Fibroblast of skin of abdomen (primary cell): Measurements from ENCODE around the gene SAMD4A.

ENCODE experiments used
- DNase-seq: peaks from one replicate; pipeline ENCODE4 v3.0.0-alpha.2; 2013

The SAMD4A gene

DNA sequence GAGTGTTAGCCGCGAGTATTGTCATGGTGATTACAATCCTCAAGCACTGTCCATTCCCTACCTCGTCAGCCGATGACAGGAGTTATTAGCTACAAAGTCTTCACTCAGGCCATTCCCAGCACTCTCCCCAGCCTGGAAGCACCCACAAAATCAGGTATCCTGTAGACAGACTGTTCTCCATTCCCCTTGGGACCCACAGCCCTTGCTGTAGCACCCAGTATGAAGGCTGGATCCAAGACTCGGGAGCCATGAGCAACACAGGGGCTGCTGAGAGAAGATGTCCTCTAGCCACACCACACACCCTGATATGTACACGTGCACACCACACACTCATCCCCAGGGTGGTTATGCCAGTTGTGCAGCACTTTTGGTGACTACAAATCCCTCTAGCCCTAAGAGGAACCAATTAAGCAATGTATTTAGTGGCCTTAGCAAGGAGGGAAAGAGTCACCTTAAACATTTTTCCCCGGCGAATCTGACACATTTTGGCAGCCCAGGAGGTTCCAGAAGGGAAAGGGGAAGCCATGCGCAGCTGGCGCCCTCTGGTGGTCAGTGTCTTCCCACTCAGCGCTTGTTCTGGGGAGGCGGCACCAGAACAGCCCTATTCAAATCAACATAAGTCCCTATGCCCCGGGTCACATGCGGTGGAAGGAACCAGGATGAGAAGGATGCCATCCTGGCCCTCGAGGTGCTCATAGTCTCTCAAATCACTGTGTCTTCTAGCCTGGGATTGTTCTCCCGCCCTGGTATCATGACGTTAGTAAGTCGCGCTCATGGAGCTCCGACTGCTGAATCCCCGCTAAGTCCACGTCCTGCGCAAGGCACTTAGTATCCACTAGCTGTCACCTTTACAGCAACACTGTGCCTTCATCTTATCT, 238.8 kb downstream of the SAMD4A start:
- peak; percentile 75 for DNase-seq

DNA sequence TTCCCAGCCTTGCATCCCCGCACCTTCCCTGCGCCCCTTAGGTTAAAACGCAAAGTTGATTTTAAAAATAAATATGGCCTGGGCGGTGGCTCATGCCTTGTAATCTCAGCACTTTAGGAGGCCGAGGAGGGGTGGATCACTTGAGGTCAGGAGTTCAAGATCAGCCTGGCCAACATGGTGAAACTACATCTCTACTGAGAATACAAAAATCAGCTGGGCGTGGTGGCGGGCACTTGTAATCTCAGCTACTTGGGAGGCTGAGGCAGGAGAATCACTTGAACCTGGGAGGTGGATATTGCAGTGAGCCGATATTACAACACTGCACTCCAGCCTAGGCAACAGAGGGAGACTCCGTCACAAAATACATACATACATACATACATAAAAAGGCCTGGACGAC, 239.7 kb downstream of the SAMD4A start:
- DNase-seq = no peak

DNA sequence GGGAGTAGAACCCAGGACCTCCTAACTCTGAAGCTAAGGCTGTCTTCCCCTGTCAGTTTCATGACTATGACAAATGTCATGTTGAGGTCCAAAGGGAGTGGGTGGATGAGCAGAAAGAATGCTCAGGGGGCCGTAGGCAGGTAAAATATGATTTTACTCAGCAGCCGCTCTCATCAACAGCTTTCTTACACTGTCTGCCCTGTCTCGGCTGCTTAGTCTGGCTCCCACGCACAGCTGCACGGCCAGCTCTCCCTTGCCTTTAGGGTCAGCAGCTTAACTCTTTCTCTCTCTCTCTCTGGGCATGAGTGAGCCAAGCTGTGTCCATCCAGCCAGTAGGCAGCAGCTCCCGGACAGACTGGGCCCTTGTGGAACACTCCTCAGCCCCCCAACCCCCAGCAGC, 240.5 kb downstream of the SAMD4A start:
- no peak for DNase-seq

DNA sequence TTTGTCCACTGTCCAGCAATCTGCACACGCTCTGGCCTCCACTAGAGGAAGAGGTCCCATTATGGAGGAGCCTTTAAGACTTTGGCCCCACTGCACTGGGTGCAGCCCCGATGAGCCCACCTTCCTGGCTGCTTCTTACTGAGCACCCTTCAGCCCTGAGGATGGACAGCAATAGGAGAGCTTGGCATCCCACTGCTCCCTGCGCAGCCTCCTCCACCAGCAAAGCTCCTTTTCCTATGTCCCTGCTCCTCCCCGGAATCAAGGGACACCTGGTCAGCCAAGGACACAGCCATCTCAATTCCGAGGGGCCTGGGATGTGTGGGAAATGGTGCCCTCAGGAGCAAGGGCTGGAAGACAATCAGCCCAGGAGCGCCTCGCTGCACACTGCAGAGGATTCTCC, 241.0 kb downstream of the SAMD4A start:
- no peak for DNase-seq

DNA sequence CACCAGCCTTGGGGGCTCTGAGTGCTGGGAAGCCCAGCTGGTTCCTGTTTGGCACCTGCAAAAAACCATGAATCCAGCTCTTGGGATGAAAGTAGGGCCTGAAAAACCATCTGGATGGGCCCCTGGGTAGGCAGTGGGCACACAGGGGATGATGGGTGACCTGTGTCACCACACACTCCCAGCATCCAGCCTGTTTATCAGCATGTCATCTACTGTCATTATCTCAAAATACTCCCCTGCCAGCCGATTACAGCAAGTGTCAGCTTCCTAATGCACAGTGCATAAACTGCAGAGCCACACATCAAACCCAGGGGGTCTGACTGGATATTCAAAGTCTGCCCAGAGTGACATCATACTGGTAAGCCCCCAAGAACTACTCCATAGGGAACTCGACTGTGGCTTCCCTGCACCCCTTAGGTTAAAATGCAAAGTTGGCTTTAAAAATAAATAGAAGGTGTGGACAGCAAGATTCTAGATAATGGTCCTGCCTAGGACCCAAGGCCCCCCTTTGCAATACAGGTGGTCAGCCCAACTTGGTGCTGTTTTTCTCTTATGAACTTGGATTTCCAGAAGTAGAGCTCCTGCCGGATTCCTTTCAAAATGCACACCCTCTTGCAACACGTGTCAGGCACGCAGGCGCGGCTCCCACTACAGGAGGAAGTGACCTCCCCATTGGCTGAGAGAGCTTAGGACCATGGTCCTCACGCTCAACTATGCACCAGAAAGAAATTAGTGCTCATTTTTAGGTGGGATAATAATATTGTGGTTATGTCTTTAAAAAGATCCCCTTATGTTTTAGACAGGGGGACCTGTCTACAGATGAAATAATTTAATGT, 241.6 kb downstream of the SAMD4A start:
- DNase-seq = no peak

DNA sequence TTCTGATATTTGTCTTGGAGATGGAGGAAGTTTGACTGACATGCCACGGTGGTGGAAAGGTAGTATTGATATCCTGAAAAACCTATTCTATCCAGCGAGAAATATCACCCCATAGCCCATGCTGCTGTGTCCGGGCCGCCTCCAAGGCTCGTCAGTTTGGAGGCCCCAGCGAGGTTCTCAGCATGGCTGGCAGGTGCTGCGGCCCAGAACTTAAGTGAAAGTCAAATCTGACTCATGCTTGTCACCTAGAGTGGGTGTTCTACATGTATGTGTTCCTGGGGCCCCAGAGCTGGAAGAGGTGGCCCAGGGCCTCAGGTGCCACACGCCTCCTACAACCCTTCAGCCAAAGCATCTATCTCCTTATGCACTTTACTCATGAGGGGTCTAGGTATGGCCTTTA, 242.8 kb downstream of the SAMD4A start:
- DNase-seq = no peak

DNA sequence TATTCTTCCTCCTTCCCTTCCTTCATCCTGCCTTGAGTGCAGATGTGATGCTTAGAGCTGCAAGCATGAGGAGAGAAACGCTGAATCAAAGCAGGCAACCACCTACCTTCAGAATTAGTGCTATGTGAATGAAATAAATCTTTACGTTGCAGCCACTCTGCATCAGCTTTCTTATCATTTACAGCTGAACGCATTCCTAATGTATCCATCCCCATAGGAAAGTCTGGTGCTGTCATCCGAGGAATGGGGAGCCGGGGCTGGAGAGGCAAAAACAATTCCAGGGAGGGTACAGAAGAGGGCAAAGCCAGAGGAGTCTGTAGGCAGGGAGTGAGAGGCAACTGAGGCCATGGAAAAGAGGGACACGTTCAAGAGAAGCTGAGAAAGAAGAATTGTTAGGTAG, 245.7 kb downstream of the SAMD4A start:
- no peak for DNase-seq

DNA sequence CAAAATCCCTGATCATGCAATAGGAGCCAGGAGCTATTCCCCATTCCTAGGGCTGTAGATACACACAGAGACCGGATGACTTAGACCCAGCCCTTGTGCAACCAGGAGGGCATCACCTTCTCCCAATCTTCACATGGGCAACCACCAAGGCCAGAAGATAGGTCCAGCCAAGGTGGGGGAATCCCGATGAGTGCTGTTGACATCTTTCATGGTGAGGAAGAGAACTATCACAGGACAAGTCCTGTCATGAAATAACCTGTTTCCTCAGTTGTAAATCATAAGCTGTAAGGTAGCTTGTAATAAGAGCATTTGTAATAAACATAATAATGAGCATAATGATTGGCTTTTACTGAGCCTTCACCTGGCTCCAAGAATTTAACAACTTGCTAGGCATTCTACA, 246.2 kb downstream of the SAMD4A start:
- no peak for DNase-seq

DNA sequence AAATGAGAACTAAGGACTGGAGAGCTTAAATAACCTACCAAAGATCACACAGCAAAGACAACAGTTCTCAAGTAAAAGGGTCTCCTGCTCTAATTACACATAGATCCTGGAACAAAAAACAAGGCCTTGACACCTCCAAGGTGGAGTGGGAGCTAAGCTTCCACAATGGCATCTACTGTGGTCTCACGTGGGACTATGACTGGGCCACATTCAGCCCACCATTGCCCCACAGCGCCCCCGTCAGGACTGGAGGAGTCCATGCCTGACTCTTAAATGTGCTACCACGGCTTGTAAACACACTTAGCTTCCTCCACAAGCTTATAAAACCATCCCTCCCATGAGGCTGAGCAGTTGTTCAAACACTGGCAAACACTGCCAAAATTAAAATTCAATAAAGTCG, 247.1 kb downstream of the SAMD4A start:
- no peak for DNase-seq

DNA sequence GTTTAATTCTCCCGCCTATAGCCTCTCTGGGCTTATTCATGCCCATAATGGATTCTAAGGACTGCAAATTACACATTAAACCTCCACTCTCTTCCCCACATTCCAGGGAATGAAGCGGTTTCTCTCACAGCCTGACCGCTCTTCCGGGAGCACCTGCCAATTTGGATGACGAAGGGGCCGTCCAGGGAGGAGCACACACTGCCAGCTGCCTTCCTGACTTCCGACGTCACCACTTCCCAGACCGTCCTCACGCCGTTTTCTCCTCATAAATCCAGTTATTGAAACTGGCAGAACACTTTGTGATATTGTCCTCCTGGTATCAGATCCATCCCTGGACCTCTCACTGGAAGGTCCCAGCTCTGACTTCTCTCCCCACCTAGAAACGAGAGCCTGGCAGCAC, 248.1 kb downstream of the SAMD4A start:
- DNase-seq = peak; percentile 78

DNA sequence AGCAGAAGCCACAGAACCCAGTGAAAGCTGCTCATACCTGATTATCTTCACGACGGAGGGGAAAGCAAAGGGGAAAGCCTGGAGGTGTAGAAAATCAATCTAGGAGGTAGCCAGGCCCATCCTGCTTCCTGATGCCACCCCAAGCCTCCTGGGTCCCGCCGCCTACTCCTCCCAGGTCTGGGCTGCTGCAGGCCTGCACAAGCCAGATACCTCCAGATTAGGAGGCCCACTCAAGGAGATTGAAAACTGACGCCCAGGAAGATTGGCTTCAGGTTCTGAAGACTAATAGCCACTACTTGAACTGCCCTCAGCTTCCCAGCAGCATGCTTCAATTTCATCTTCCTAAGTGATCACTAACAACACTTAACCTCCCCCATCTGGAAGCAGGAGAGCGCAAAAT, 248.6 kb downstream of the SAMD4A start:
- DNase-seq = no peak

DNA sequence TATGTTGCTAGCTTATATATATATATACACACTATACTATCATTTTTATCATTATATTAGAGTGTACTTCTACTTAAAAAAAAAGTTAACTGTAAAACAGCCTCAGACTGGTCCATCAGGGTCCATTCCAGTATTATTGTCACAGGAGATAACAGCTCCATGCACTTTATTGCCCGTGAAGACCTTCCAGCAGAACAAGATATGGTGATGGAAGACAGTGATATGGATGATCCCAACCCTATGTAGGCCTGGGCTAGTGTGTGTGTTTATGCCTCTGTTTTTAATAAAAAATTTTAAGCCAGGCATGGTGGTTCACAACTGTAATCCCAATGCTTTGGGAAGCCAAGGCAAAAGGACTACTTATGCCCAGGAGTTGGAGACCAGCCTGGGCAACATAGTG, 249.5 kb downstream of the SAMD4A start:
- no peak for DNase-seq

DNA sequence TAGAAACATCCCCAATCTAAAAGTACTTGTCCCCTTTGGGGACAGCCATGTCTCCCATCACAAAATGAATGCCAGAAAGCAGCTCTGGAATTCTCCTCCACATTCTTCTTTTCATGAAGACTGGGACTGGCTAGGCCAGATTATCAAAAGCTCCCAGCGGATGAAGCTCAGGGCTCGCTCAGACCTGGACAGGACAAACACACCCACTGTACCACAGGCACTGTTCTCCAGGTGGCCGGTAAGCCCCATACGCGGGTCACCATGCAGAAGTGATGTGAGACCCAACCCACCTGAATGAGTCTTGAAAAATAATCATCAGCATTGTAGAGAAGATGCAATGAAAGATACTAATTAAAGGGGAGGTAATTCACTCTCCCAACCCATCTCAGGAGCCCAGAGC, 250.6 kb downstream of the SAMD4A start:
- DNase-seq = no peak

DNA sequence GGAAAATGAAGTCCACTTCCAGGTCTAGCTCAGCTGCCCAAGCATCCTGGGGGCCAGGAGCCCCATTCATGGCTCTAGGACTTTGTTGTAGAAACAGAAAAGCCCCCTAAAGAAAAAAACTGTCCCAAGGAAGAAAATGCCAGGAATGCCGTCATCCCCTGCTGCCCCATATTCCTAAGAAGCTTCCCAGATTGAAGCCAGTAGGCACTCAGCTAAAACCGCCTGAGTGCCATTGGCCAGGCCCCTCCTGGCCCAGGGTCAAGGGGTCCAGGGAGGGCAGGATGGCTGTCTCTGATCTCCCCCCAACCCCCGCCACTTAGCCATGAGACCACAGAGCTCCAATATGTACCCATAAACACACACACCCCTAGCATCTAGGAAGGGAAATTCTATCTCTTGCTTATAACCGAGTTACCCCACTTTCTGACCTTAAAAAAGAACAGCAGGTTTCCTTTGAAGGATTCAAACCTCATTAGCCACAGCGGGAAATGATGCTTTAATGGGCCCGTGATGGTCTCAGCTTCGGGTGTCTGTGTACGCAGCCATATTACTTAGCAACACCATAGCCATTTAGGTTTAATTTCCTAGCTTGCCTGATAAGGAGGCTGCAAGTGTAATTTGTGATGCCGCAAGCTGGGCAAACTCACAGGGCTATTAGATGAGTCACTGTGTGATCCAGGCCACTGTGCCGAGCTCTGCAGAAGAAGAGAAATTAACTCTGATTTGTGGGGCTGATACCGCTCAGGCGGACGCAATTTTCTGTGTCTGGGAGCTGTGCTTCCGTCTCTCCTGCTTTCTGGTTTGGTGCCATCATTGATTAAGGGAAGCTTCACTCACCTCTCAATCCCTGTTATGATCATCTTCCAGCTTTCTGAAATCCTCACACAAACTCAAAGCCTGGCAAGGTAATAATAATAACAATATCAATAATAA, 251.5 kb downstream of the SAMD4A start:
- DNase-seq = peak; percentile 70

DNA sequence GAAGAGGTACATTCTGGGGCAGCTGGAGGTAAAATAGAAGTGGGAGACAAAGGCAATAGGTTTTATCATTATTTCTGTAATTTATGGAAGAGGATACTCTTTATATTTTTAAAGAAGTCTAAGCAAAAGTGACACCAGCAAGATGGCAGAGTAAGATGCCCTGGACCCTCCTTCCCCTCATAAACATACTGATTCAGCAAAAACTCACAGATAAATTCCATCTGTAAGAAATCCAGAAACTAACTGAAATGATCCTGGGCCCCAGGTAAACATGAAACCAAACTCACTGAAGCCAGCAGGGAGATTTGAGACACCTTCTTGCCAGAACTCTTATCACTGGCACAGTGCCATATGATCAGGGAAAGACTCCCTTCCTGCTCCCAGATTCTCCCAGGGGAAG, 255.8 kb downstream of the SAMD4A start:
- no peak for DNase-seq

DNA sequence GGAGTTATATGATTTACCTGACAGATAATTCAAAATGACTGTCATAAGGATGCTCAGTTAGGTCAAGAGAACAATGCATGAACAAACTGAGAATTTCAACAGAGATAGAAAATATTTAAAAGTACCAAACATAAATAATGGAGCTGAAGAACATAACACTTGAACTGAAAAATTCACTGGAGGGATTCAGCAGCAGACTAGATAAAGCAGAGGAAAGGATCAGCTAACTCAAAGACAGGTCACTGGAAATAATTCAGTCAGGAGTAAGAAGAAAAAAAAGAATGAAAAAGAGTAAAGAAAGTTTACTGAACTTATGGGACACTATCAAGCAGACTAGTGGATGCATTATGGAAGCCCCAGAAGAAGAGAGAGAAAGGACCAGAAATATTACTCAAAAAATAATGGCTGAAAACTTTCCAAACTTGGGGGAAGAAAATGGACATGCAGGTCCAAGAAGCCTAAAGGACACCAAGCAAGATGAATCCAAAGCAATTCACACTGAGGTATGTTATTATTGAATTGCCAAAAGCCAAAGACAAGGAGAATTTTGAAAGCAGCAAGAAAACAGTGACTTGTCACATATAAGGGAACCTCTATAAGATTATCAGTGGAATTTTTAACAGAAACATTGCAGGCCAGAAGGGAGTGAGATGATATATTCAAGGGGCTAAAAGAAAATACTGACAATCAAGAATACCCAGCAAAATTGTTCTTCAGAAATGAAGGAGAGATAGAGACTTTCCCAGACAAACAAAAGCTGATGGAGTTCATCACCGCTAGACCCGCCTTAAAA, 257.0 kb downstream of the SAMD4A start:
- DNase-seq = no peak

DNA sequence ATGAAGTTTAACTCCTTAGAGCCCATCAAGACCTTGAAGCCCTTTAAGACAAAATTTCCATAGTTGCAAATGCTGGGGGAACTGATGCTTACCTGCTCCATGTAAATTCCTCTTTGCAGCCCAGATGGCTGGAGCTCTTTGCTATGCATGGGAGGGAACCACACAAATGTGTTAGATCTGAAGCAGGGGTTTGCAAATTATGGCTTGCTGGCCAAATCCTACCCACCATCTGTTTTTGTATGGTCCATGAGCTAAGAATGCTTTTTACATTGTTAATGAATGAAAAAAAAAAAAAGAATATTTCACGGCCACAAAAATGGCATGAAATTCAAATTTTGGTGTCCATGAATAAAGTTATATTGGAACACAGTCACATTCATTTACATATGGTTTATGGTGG, 261.1 kb downstream of the SAMD4A start:
- no peak for DNase-seq

DNA sequence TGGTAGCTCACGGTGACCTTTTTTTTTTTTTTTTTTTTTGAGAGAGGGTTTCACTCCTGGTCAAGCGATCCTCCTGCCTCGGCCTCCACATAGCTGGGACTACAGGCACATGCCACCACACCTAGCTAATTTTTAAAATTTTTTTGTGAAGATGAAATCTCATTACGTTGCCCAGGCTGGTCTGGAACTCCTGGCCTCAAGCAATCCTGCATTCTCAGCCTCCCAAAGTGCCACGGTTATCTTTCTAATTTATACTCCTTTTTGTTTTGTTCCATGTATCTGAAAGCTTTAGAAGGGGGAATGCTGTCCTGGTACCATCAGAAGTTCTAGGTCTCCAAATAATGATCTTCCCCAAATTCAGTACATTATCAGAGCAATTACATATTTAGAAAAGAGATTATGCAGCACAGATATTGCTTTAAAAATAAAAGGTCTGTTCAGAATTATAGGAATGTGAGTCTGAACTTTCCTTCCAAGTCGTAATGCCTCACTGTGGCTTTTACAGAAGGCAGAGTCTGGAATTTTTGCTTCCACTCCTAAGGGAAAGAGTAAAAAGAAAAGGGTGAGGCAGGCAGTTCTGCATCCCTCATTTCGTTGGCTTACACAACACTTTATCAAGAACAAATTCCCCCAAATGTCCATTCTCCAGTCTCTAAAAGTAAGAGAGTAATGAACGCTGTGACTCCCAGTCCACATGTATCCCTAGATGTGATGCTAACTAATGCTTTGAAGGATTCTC, 262.7 kb downstream of the SAMD4A start:
- DNase-seq = no peak

DNA sequence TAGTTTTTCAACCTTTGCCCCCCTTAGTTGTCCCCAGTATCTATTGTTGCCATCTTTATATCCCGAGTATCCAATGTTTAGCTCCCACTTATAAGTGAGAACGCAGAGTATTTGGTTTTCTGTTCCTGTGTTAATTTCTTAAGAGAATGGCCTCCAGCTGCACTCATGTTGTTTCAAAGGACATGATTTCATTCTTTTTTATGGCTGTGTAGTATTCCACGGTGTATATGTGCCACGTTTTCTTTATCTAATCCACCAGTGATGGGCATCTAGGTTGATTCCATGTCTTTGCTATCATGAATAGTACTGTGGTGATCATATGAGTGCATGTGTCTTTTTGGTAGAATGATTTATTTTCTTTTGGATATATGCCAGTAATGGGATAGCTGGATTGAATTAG, 263.7 kb downstream of the SAMD4A start:
- DNase-seq = no peak

DNA sequence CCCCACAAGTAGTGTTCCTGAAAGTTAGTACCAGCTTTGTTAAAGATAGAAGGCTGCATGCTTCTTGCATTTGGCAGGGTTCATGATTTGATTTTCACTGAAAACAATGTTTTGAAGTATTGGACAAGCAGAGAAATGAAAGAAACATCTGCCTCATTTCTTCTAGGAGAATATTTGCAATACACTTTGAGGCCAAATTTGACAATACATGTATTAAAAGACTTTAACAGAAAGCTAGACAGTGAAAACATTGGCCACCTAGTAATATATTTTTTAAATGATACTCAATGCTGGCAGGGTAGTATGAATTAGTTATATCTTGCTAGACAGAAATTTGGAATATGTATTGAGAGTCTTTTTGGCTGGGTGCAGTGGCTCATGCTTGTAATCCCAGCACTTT, 267.2 kb downstream of the SAMD4A start:
- DNase-seq = no peak

DNA sequence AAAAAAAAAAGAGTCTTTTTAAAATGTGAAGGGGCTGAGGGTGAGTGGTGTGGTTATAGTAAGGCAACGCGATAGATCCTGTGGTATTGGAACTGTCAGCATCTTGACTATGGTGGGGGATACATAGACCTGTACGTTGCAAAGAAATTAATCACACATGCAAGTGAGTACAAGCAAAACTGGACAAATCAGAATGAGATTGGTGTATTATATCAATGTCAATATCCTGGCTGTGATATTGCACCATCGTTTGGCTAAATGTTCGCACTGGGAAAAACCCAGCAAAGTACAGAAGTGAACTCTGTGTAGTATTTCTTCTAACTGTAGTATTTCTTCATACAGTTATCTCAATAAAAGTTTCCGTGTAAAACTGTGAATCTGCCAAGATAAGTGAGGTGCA, 267.8 kb downstream of the SAMD4A start:
- no peak for DNase-seq
